WTC11 (cell line): ENCODE measurements around the gene TUBGCP4. TPM values are rescaled to one million over a fixed set of nuclear protein-coding genes. Genes with fewer than 3 reads are reported as not detected.
"Not testable (repeated sequence)": the region's sequence is repeated elsewhere in the genome, so short reads cannot be mapped to it uniquely, and the experiment has no call there.

Experiments used
- ATAC-seq: fragments of 200-7000 bp; cut with Tn5 transposase; 2 replicates; pipeline ENCODE4 v1.10.0; 2021; ENCODE audit warnings: mild to moderate bottlenecking, moderate library complexity
- CTCF ChIA-PET: fragments of 300-600 bp; sonication (Branson Sonifier 250); formaldehyde crosslinking; loops from one replicate; lab custom pipeline; 2021; ENCODE audit warnings: antibody characterized with exemption; lab: Charles Lee
- POLR2A ChIA-PET: fragments of 350-600 bp; sonication (Branson Sonifier 250); formaldehyde crosslinking; loops from one replicate; lab custom pipeline; 2021; ENCODE audit warnings: antibody characterized with exemption; lab: Charles Lee
- DNase-seq: peaks from one replicate; pipeline ENCODE4 v3.0.0; 2021; ENCODE audit warnings: low spot score
- H3K27ac Mint-ChIP-seq: 2 replicates; pipeline ENCODE4 v1.8.0; 2021; ENCODE audit warnings: mixed read lengths
- H3K27me3 Mint-ChIP-seq: 2 replicates; pipeline ENCODE4 v1.8.0; 2021; ENCODE audit warnings: low read depth, mild to moderate bottlenecking, moderate library complexity, mixed read lengths
- H3K36me3 Mint-ChIP-seq: 2 replicates; pipeline ENCODE4 v1.8.0; 2021; ENCODE audit warnings: mixed read lengths
- H3K4me1 Mint-ChIP-seq: 2 replicates; pipeline ENCODE4 v1.8.0; 2022; ENCODE audit warnings: mixed read lengths
- H3K4me3 Mint-ChIP-seq: 2 replicates; pipeline ENCODE4 v1.8.0; 2021; ENCODE audit warnings: mild to moderate bottlenecking, moderate library complexity, mixed read lengths
- H3K9me3 Mint-ChIP-seq: 2 replicates; pipeline ENCODE4 v1.8.0; 2021; ENCODE audit warnings: mixed read lengths
- CBFB ChIP-seq: sonication (generic); formaldehyde crosslinking; IDR thresholded peaks from 2 replicates; pipeline ENCODE4 v1.8.1; 2022; ENCODE audit warnings: mild to moderate bottlenecking, low read depth, missing genetic modification reagents
- CREM ChIP-seq: sonication (generic); formaldehyde crosslinking; IDR thresholded peaks from 2 replicates; pipeline ENCODE4 v1.8.1; 2022; ENCODE audit warnings: mild to moderate bottlenecking, missing genetic modification reagents, moderate library complexity
- ELF4 ChIP-seq: sonication (generic); formaldehyde crosslinking; IDR thresholded peaks from 2 replicates; pipeline ENCODE4 v1.8.1; 2022; ENCODE audit warnings: low read depth, mild to moderate bottlenecking, moderate library complexity, missing genetic modification reagents
- FOXJ3 ChIP-seq: sonication (generic); formaldehyde crosslinking; IDR thresholded peaks from 2 replicates; pipeline ENCODE4 v1.9.0; 2021; ENCODE audit warnings: missing genetic modification reagents, mild to moderate bottlenecking, borderline replicate concordance
- JAZF1 ChIP-seq: fragments of 250-450 bp; sonication (Bioruptor Pico); IDR thresholded peaks from 2 replicates; pipeline ENCODE4 v1.9.0; 2021; ENCODE audit warnings: moderate library complexity, mild to moderate bottlenecking, inconsistent platforms
- MYBL2 ChIP-seq: sonication (generic); formaldehyde crosslinking; IDR thresholded peaks from 2 replicates; pipeline ENCODE4 v1.8.1; 2023; ENCODE audit warnings: mild to moderate bottlenecking, moderate library complexity, missing genetic modification reagents
- NFATC4 ChIP-seq: fragments of 250-450 bp; sonication (Bioruptor Pico); IDR thresholded peaks from 2 replicates; pipeline ENCODE4 v1.9.0; 2021; ENCODE audit warnings: mild to moderate bottlenecking
- NFYB ChIP-seq: sonication (generic); formaldehyde crosslinking; conservative IDR thresholded peaks from 2 replicates; pipeline ENCODE4 v1.8.0; 2022; ENCODE audit warnings: low read depth, missing genetic modification reagents
- NR1H2 ChIP-seq: sonication (generic); formaldehyde crosslinking; IDR thresholded peaks from 2 replicates; pipeline ENCODE4 v1.9.0; 2021; ENCODE audit warnings: mild to moderate bottlenecking, moderate library complexity, missing genetic modification reagents
- TP53 ChIP-seq: sonication (generic); formaldehyde crosslinking; IDR thresholded peaks from 2 replicates; pipeline ENCODE4 v1.8.1; 2023; ENCODE audit warnings: mild to moderate bottlenecking, missing genetic modification reagents
- ZNF671 ChIP-seq: fragments of 250-450 bp; sonication (Bioruptor Pico); IDR thresholded peaks from 2 replicates; pipeline ENCODE4 v1.8.0; 2021; ENCODE audit warnings: mild to moderate bottlenecking
- total RNA-seq: library from RNA; stranded (reverse); gene quantifications from 3 replicates; pipeline ENCODE4 v1.2.3, GENCODE V29; 2021
- TF ChIP-seq, protein P1 (sequence below): fragments of 250-450 bp; sonication (Bioruptor Pico); IDR thresholded peaks from 2 replicates; pipeline ENCODE4 v1.9.0; 2021; ENCODE audit warnings: mild to moderate bottlenecking
- TF ChIP-seq, protein P2 (sequence below): sonication (generic); formaldehyde crosslinking; IDR thresholded peaks from 2 replicates; pipeline ENCODE4 v1.8.1; 2022; ENCODE audit warnings: missing genetic modification reagents, borderline replicate concordance
- TF ChIP-seq, protein P3 (sequence below): sonication (generic); formaldehyde crosslinking; IDR thresholded peaks from 2 replicates; pipeline ENCODE4 v1.8.1; 2023; ENCODE audit warnings: mild to moderate bottlenecking, missing genetic modification reagents, borderline replicate concordance
- TF ChIP-seq, protein P4 (sequence below): sonication (generic); formaldehyde crosslinking; IDR thresholded peaks from 2 replicates; pipeline ENCODE4 v1.8.1; 2023; ENCODE audit warnings: mild to moderate bottlenecking, missing genetic modification reagents
- TF ChIP-seq, protein P5 (sequence below): sonication (generic); formaldehyde crosslinking; IDR thresholded peaks from 2 replicates; pipeline ENCODE4 v1.8.0; 2022; ENCODE audit warnings: missing genetic modification reagents
- TF ChIP-seq, protein P6 (sequence below): fragments of 250-450 bp; sonication (Bioruptor Pico); IDR thresholded peaks from 2 replicates; pipeline ENCODE4 v2.1.2; 2022; ENCODE audit warnings: mild to moderate bottlenecking, moderate library complexity
- TF ChIP-seq, protein P7 (sequence below): fragments of 250-450 bp; sonication (Bioruptor Pico); IDR thresholded peaks from 2 replicates; pipeline ENCODE4 v1.9.0; 2021; ENCODE audit warnings: mild to moderate bottlenecking
- TF ChIP-seq, protein P8 (sequence below): sonication (generic); formaldehyde crosslinking; IDR thresholded peaks from 2 replicates; pipeline ENCODE4 v1.8.1; 2022; ENCODE audit warnings: mild to moderate bottlenecking, missing genetic modification reagents, moderate library complexity, borderline replicate concordance

The TUBGCP4 gene
- total RNA-seq, 1 experiment from 2014 or later = 22.5 TPM

DNA sequence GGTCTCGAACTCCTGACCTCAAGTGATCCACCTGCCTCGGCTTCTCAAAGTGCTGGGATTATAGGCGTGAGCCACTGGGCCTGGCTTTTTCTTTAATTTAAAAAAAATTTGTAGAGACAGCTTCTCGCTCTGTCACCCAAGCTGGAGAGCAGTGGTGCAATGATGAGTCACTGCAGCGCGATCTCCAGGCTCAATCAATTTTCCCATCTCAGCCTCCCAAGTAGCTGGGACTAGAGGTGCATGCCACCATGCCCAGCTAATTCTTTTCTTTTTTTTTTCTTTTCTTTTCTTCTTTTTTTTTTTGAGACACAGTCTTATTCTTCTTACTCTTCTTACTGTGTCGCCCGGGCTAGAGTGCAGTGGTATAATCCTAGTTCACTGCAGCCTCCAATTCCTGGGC is 19.8 kb downstream of the TUBGCP4 start:
- Mint-ChIP-seq H3K4me3 (no peak overlapping the region), H3K36me3 (peaks cover 29% of the 10 kb centered on the region), H3K27me3 (no peaks in the 10 kb centered on the region), H3K27ac (no peak overlapping the region), H3K4me1 (no peaks in the 10 kb centered on the region), H3K9me3 (peaks cover 3% of the 10 kb centered on the region; the same call in 1 of the 2 replicates)
- DNase-seq = no peak
- ChIA-PET CTCF (interaction anchor here (0.7 to 2.3 kb wide), 3 partner anchors 13 to 165 kb away, joined by 3 to 12 read pairs (median 3); no protein-coding TSS in a partner anchor), POLR2A (no interaction called here)
- no peak for ATAC-seq
- TF ChIP-seq, protein P1, sequence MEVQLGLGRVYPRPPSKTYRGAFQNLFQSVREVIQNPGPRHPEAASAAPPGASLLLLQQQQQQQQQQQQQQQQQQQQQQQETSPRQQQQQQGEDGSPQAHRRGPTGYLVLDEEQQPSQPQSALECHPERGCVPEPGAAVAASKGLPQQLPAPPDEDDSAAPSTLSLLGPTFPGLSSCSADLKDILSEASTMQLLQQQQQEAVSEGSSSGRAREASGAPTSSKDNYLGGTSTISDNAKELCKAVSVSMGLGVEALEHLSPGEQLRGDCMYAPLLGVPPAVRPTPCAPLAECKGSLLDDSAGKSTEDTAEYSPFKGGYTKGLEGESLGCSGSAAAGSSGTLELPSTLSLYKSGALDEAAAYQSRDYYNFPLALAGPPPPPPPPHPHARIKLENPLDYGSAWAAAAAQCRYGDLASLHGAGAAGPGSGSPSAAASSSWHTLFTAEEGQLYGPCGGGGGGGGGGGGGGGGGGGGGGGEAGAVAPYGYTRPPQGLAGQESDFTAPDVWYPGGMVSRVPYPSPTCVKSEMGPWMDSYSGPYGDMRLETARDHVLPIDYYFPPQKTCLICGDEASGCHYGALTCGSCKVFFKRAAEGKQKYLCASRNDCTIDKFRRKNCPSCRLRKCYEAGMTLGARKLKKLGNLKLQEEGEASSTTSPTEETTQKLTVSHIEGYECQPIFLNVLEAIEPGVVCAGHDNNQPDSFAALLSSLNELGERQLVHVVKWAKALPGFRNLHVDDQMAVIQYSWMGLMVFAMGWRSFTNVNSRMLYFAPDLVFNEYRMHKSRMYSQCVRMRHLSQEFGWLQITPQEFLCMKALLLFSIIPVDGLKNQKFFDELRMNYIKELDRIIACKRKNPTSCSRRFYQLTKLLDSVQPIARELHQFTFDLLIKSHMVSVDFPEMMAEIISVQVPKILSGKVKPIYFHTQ (CRISPR knock-in tag) = no peak
- TF ChIP-seq, protein P2, sequence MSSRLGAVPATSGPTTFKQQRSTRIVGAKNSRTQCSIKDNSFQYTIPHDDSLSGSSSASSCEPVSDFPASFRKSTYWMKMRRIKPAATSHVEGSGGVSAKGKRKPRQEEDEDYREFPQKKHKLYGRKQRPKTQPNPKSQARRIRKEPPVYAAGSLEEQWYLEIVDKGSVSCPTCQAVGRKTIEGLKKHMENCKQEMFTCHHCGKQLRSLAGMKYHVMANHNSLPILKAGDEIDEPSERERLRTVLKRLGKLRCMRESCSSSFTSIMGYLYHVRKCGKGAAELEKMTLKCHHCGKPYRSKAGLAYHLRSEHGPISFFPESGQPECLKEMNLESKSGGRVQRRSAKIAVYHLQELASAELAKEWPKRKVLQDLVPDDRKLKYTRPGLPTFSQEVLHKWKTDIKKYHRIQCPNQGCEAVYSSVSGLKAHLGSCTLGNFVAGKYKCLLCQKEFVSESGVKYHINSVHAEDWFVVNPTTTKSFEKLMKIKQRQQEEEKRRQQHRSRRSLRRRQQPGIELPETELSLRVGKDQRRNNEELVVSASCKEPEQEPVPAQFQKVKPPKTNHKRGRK = no peak
- TF ChIP-seq, protein P3, sequence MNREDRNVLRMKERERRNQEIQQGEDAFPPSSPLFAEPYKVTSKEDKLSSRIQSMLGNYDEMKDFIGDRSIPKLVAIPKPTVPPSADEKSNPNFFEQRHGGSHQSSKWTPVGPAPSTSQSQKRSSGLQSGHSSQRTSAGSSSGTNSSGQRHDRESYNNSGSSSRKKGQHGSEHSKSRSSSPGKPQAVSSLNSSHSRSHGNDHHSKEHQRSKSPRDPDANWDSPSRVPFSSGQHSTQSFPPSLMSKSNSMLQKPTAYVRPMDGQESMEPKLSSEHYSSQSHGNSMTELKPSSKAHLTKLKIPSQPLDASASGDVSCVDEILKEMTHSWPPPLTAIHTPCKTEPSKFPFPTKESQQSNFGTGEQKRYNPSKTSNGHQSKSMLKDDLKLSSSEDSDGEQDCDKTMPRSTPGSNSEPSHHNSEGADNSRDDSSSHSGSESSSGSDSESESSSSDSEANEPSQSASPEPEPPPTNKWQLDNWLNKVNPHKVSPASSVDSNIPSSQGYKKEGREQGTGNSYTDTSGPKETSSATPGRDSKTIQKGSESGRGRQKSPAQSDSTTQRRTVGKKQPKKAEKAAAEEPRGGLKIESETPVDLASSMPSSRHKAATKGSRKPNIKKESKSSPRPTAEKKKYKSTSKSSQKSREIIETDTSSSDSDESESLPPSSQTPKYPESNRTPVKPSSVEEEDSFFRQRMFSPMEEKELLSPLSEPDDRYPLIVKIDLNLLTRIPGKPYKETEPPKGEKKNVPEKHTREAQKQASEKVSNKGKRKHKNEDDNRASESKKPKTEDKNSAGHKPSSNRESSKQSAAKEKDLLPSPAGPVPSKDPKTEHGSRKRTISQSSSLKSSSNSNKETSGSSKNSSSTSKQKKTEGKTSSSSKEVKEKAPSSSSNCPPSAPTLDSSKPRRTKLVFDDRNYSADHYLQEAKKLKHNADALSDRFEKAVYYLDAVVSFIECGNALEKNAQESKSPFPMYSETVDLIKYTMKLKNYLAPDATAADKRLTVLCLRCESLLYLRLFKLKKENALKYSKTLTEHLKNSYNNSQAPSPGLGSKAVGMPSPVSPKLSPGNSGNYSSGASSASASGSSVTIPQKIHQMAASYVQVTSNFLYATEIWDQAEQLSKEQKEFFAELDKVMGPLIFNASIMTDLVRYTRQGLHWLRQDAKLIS (CRISPR knock-in tag) = no peak
- TF ChIP-seq MYBL2 (no peak), TP53 (CRISPR knock-in tag) (no peak), NFYB (CRISPR knock-in tag) (no peak), NFATC4 (CRISPR knock-in tag) (no peak), FOXJ3 (no peak), NR1H2 (no peak), JAZF1 (CRISPR knock-in tag) (no peak), ZNF671 (CRISPR knock-in tag) (no peak), ELF4 (CRISPR knock-in tag) (no peak), CREM (no peak), CBFB (CRISPR knock-in tag) (no peak)
- TF ChIP-seq, protein P4, sequence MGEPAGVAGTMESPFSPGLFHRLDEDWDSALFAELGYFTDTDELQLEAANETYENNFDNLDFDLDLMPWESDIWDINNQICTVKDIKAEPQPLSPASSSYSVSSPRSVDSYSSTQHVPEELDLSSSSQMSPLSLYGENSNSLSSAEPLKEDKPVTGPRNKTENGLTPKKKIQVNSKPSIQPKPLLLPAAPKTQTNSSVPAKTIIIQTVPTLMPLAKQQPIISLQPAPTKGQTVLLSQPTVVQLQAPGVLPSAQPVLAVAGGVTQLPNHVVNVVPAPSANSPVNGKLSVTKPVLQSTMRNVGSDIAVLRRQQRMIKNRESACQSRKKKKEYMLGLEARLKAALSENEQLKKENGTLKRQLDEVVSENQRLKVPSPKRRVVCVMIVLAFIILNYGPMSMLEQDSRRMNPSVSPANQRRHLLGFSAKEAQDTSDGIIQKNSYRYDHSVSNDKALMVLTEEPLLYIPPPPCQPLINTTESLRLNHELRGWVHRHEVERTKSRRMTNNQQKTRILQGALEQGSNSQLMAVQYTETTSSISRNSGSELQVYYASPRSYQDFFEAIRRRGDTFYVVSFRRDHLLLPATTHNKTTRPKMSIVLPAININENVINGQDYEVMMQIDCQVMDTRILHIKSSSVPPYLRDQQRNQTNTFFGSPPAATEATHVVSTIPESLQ (CRISPR knock-in tag) = no peak
- TF ChIP-seq, protein P5, sequence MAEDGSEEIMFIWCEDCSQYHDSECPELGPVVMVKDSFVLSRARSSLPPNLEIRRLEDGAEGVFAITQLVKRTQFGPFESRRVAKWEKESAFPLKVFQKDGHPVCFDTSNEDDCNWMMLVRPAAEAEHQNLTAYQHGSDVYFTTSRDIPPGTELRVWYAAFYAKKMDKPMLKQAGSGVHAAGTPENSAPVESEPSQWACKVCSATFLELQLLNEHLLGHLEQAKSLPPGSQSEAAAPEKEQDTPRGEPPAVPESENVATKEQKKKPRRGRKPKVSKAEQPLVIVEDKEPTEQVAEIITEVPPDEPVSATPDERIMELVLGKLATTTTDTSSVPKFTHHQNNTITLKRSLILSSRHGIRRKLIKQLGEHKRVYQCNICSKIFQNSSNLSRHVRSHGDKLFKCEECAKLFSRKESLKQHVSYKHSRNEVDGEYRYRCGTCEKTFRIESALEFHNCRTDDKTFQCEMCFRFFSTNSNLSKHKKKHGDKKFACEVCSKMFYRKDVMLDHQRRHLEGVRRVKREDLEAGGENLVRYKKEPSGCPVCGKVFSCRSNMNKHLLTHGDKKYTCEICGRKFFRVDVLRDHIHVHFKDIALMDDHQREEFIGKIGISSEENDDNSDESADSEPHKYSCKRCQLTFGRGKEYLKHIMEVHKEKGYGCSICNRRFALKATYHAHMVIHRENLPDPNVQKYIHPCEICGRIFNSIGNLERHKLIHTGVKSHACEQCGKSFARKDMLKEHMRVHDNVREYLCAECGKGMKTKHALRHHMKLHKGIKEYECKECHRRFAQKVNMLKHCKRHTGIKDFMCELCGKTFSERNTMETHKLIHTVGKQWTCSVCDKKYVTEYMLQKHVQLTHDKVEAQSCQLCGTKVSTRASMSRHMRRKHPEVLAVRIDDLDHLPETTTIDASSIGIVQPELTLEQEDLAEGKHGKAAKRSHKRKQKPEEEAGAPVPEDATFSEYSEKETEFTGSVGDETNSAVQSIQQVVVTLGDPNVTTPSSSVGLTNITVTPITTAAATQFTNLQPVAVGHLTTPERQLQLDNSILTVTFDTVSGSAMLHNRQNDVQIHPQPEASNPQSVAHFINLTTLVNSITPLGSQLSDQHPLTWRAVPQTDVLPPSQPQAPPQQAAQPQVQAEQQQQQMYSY (CRISPR knock-in tag) = no peak
- TF ChIP-seq, protein P6, sequence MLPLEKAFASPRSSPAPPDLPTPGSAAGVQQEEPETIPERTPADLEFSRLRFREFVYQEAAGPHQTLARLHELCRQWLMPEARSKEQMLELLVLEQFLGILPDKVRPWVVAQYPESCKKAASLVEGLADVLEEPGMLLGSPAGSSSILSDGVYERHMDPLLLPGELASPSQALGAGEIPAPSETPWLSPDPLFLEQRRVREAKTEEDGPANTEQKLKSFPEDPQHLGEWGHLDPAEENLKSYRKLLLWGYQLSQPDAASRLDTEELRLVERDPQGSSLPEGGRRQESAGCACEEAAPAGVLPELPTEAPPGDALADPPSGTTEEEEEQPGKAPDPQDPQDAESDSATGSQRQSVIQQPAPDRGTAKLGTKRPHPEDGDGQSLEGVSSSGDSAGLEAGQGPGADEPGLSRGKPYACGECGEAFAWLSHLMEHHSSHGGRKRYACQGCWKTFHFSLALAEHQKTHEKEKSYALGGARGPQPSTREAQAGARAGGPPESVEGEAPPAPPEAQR (CRISPR knock-in tag) = no peak
- TF ChIP-seq, protein P7, sequence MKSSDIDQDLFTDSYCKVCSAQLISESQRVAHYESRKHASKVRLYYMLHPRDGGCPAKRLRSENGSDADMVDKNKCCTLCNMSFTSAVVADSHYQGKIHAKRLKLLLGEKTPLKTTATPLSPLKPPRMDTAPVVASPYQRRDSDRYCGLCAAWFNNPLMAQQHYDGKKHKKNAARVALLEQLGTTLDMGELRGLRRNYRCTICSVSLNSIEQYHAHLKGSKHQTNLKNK = no peak
- TF ChIP-seq, protein P8, sequence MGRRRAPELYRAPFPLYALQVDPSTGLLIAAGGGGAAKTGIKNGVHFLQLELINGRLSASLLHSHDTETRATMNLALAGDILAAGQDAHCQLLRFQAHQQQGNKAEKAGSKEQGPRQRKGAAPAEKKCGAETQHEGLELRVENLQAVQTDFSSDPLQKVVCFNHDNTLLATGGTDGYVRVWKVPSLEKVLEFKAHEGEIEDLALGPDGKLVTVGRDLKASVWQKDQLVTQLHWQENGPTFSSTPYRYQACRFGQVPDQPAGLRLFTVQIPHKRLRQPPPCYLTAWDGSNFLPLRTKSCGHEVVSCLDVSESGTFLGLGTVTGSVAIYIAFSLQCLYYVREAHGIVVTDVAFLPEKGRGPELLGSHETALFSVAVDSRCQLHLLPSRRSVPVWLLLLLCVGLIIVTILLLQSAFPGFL = no peak

DNA sequence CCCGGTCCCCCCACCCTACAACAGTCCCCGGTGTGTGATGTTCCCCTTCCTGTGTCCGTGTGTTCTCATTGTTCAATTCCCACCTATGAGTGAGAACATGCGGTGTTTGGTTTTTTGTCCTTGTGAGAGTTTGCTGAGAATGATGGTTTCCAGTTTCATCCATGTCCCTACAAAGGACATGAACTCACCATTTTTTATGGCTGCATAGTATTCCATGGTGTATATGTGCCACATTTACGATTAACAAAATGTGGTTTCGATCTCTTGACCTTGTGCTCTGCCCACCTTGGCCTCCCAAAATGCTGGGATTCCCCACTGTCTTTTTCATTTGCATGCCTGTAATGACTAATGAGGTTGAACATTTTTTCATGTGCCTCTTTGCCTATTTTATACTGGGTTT is 22.7 kb downstream of the TUBGCP4 start:
- H3K4me1 Mint-ChIP-seq, POLR2A ChIA-PET, DNase-seq, ATAC-seq, H3K4me3 Mint-ChIP-seq, CTCF ChIA-PET, H3K27ac Mint-ChIP-seq, H3K9me3 Mint-ChIP-seq, H3K27me3 Mint-ChIP-seq: not testable (repeated sequence)
- H3K36me3 Mint-ChIP-seq = peaks cover 28% of the 10 kb centered on the region
